ENCODE results near the gene COG3.
A peak's percentile ranks its signal among the peaks of the same experiment; 100 is the strongest.

The COG3 gene

DNA sequence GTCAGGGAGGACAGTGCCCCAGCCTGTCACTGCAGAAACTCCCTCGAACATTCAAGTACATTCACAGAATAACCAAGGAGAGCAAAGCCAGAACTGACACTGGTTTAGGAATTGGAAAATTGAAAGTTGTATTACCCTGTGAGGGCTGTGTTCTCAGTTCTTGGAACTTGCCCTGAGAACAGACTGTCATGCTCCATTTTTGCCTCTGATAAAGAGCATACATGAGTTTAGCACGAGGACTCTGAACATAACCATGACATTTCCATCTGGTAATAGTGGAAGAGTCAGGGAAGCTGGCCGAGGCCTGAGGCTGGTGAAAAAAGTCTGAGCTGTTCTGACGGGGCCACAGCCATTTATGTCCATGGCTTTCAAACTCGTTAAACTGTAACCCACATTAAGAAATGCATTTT, 31.4 kb upstream of the COG3 start:
- Histone ChIP-seq H3K27me3 (ENCODE audit: insufficient read depth, low read length) (no peaks in the 10 kb centered on the region), H2AFZ (ENCODE audit: low read length, unreplicated experiment) (no peak overlapping the region), H3K36me3 (ENCODE audit: insufficient read depth, low read length) (no peaks in the 10 kb centered on the region), H3K4me1 (ENCODE audit: control insufficient read depth, insufficient read depth, low read length, unreplicated experiment) (no peaks in the 10 kb centered on the region), H3K27ac (ENCODE audit: low read depth, low read length) (no peak overlapping the region), H3K79me2 (ENCODE audit: control insufficient read depth, insufficient read depth, low read length, unreplicated experiment) (no peaks in the 10 kb centered on the region), H3K4me3 (ENCODE audit: low read depth, low read length) (no peak overlapping the region)

GRCh38 chr13:45434556-45435371, 30.0 kb upstream of the COG3 start:
- no peak overlapping the region for H3K27ac ChIP-seq (ENCODE audit: low read depth, low read length)
- H3K27me3 ChIP-seq (ENCODE audit: insufficient read depth, low read length), result no peaks in the 10 kb centered on the region
- no peak overlapping the region for H3K4me3 ChIP-seq (ENCODE audit: low read depth, low read length)
- peaks cover 6% of the 10 kb centered on the region for H3K4me1 ChIP-seq (ENCODE audit: control insufficient read depth, insufficient read depth, low read length, unreplicated experiment)
- H3K79me2 ChIP-seq (ENCODE audit: control insufficient read depth, insufficient read depth, low read length, unreplicated experiment), result no peaks in the 10 kb centered on the region
- H3K36me3 ChIP-seq (ENCODE audit: insufficient read depth, low read length), result no peaks in the 10 kb centered on the region
- H2AFZ ChIP-seq (ENCODE audit: low read length, unreplicated experiment), result no peak overlapping the region

DNA sequence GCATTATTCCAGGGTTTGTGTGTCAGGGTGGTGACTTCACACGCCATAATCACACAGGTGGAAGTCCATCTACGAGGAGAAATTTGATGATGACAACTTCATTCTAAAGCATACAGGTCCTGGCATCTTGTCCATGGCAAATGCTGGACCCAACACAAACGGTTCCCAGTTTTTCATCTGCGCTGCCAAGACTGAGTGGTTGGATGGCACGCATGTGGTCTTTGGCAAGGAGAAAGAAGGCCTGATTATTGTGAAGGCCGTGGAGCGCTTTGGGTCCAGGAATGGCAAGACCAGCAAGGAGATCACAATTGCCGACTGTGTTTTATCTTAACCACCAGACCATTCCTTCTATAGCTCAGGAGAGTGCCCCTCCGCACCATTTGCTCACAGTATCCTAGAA, 28.4 kb upstream of the COG3 start:
- Histone ChIP-seq H3K79me2 (ENCODE audit: control insufficient read depth, insufficient read depth, low read length, unreplicated experiment) (no peaks in the 10 kb centered on the region), H3K4me3 (ENCODE audit: low read depth, low read length) (no peak overlapping the region), H3K27me3 (ENCODE audit: insufficient read depth, low read length) (no peaks in the 10 kb centered on the region), H3K4me1 (ENCODE audit: control insufficient read depth, insufficient read depth, low read length, unreplicated experiment) (peaks cover 22% of the 10 kb centered on the region), H3K27ac (ENCODE audit: low read depth, low read length) (no peak overlapping the region), H2AFZ (ENCODE audit: low read length, unreplicated experiment) (no peak overlapping the region), H3K36me3 (ENCODE audit: insufficient read depth, low read length) (no peaks in the 10 kb centered on the region)

GRCh38 chr13:45436953-45437352, 27.8 kb upstream of the COG3 start:
- no peak overlapping the region for H2AFZ ChIP-seq (ENCODE audit: low read length, unreplicated experiment)

GRCh38 chr13:45437947-45438346, 26.8 kb upstream of the COG3 start:
- no peak overlapping the region for H2AFZ ChIP-seq (ENCODE audit: low read length, unreplicated experiment)
- H3K79me2 ChIP-seq (ENCODE audit: control insufficient read depth, insufficient read depth, low read length, unreplicated experiment), result no peaks in the 10 kb centered on the region
- no peaks in the 10 kb centered on the region for H3K36me3 ChIP-seq (ENCODE audit: insufficient read depth, low read length)

More at GRCh38 chr13:45436953-45437352, 27.8 kb upstream of the COG3 start:
- peaks cover 28% of the 10 kb centered on the region for H3K4me1 ChIP-seq (ENCODE audit: control insufficient read depth, insufficient read depth, low read length, unreplicated experiment)
- H3K4me3 ChIP-seq (ENCODE audit: low read depth, low read length), result no peak overlapping the region
- H3K27ac ChIP-seq (ENCODE audit: low read depth, low read length), result no peak overlapping the region
- H3K79me2 ChIP-seq (ENCODE audit: control insufficient read depth, insufficient read depth, low read length, unreplicated experiment), result no peaks in the 10 kb centered on the region
- H3K27me3 ChIP-seq (ENCODE audit: insufficient read depth, low read length), result no peaks in the 10 kb centered on the region
- no peaks in the 10 kb centered on the region for H3K36me3 ChIP-seq (ENCODE audit: insufficient read depth, low read length)

GRCh38 chr13:45439008-45439407, 25.7 kb upstream of the COG3 start:
- Histone ChIP-seq H3K36me3 (ENCODE audit: insufficient read depth, low read length) (no peaks in the 10 kb centered on the region), H3K4me1 (ENCODE audit: control insufficient read depth, insufficient read depth, low read length, unreplicated experiment) (peaks cover 29% of the 10 kb centered on the region), H3K79me2 (ENCODE audit: control insufficient read depth, insufficient read depth, low read length, unreplicated experiment) (no peaks in the 10 kb centered on the region), H3K4me3 (ENCODE audit: low read depth, low read length) (no peak overlapping the region), H3K27ac (ENCODE audit: low read depth, low read length) (no peak overlapping the region), H3K27me3 (ENCODE audit: insufficient read depth, low read length) (no peaks in the 10 kb centered on the region), H2AFZ (ENCODE audit: low read length, unreplicated experiment) (no peak overlapping the region)

More at GRCh38 chr13:45437947-45438346, 26.8 kb upstream of the COG3 start:
- H3K4me1 ChIP-seq (ENCODE audit: control insufficient read depth, insufficient read depth, low read length, unreplicated experiment), result peaks cover 29% of the 10 kb centered on the region
- H3K27ac ChIP-seq (ENCODE audit: low read depth, low read length), result no peak overlapping the region
- H3K27me3 ChIP-seq (ENCODE audit: insufficient read depth, low read length), result no peaks in the 10 kb centered on the region
- H3K4me3 ChIP-seq (ENCODE audit: low read depth, low read length), result no peak overlapping the region

DNA sequence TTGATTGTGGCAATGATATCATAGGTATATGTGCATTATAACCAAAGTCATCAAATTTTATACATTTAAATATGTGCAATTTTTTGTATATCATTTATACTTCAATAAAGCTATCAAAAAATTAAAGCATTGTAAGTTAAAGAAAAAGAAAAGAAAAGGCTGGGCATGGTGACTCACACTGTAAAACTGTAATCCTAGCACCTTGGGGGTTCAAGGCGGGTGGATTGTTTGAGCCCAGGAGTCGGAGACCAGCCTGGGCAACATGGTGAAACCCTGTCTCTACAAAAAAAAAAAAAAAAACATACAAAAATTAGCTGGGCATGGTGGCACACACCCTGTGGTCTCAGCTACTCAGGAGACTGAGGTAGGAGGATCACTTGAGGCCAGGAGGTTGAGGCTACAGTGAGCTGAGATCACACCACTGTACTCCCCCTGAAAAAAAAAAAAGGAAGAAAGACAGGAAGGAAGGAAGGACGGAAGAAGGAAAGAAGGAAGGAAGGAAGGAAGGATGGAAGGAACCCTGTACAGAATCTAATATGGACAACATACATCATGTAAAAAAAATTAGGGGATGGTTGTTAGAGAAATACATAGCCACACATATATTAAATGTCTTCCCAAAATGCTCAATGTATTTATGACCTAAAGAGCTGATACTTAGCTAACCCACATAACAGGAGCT, 24.8 kb upstream of the COG3 start:
- Histone ChIP-seq H3K27me3 (ENCODE audit: insufficient read depth, low read length) (no peaks in the 10 kb centered on the region), H3K27ac (ENCODE audit: low read depth, low read length) (peak overlapping the region; percentile 73)

GRCh38 chr13:45441633-45442032, 23.1 kb upstream of the COG3 start:
- peaks cover 32% of the 10 kb centered on the region for H3K4me1 ChIP-seq (ENCODE audit: control insufficient read depth, insufficient read depth, low read length, unreplicated experiment)
- no peaks in the 10 kb centered on the region for H3K36me3 ChIP-seq (ENCODE audit: insufficient read depth, low read length)
- peak overlapping the region; percentile 65; the same call in 1 of the 2 replicates for H3K4me3 ChIP-seq (ENCODE audit: low read depth, low read length)
- no peaks in the 10 kb centered on the region for H3K27me3 ChIP-seq (ENCODE audit: insufficient read depth, low read length)
- H3K79me2 ChIP-seq (ENCODE audit: control insufficient read depth, insufficient read depth, low read length, unreplicated experiment), result no peaks in the 10 kb centered on the region
- peak overlapping the region; percentile 90 for H2AFZ ChIP-seq (ENCODE audit: low read length, unreplicated experiment)
- H3K27ac ChIP-seq (ENCODE audit: low read depth, low read length), result peak overlapping the region; percentile 64

More for the DNA sequence above, 24.8 kb upstream of the COG3 start:
- H3K4me1 ChIP-seq (ENCODE audit: control insufficient read depth, insufficient read depth, low read length, unreplicated experiment), result peaks cover 29% of the 10 kb centered on the region
- no peaks in the 10 kb centered on the region for H3K79me2 ChIP-seq (ENCODE audit: control insufficient read depth, insufficient read depth, low read length, unreplicated experiment)
- no peak overlapping the region for H2AFZ ChIP-seq (ENCODE audit: low read length, unreplicated experiment)
- no peaks in the 10 kb centered on the region for H3K36me3 ChIP-seq (ENCODE audit: insufficient read depth, low read length)
- no peak overlapping the region for H3K4me3 ChIP-seq (ENCODE audit: low read depth, low read length)

- Histone ChIP-seq H3K79me2 (ENCODE audit: control insufficient read depth, insufficient read depth, low read length, unreplicated experiment) (no peaks in the 10 kb centered on the region), H3K4me1 (ENCODE audit: control insufficient read depth, insufficient read depth, low read length, unreplicated experiment) (peaks cover 23% of the 10 kb centered on the region), H3K4me3 (ENCODE audit: low read depth, low read length) (no peak overlapping the region), H3K27ac (ENCODE audit: low read depth, low read length) (no peak overlapping the region), H2AFZ (ENCODE audit: low read length, unreplicated experiment) (no peak overlapping the region), H3K36me3 (ENCODE audit: insufficient read depth, low read length) (no peaks in the 10 kb centered on the region), H3K27me3 (ENCODE audit: insufficient read depth, low read length) (no peaks in the 10 kb centered on the region)
These were observed 19.7 kb upstream of the COG3 start for GRCh38 chr13:45445053-45445452.

DNA sequence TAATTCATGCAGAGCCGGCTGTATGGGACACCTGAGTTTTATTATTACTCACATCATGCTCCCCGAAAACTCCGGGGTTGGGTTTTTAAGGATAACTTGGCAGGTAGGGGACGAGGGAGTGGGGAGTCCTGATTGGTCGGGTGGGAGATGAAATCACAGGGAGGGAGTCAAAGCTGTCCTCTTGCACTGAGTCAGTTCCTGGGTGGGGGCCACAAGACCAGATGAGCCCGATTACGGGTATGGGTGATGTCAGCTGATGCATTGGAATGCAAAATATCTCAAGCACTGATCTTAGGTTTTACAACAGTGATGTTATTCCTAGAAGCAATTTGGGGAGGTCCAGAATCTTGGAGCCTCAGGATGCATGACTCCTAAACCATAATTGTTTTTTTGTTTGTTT, 18.6 kb upstream of the COG3 start:
- H3K4me1 ChIP-seq (ENCODE audit: control insufficient read depth, insufficient read depth, low read length, unreplicated experiment), result peaks cover 12% of the 10 kb centered on the region
- H2AFZ ChIP-seq (ENCODE audit: low read length, unreplicated experiment), result no peak overlapping the region
- H3K27ac ChIP-seq (ENCODE audit: low read depth, low read length), result no peak overlapping the region
- H3K36me3 ChIP-seq (ENCODE audit: insufficient read depth, low read length), result no peaks in the 10 kb centered on the region
- no peaks in the 10 kb centered on the region for H3K79me2 ChIP-seq (ENCODE audit: control insufficient read depth, insufficient read depth, low read length, unreplicated experiment)
- no peaks in the 10 kb centered on the region for H3K27me3 ChIP-seq (ENCODE audit: insufficient read depth, low read length)
- H3K4me3 ChIP-seq (ENCODE audit: low read depth, low read length), result no peak overlapping the region
